ENCODE data around the gene GNB3.

- TF ChIP-seq POLR2A (IDR thresholded peaks at IDR 0.05) (peak in 1 of 2 donors; percentile 9), POLR2AphosphoS5 (IDR thresholded peaks at IDR 0.05) (peak; percentile 43)
- TF ChIP-seq, protein P1, sequence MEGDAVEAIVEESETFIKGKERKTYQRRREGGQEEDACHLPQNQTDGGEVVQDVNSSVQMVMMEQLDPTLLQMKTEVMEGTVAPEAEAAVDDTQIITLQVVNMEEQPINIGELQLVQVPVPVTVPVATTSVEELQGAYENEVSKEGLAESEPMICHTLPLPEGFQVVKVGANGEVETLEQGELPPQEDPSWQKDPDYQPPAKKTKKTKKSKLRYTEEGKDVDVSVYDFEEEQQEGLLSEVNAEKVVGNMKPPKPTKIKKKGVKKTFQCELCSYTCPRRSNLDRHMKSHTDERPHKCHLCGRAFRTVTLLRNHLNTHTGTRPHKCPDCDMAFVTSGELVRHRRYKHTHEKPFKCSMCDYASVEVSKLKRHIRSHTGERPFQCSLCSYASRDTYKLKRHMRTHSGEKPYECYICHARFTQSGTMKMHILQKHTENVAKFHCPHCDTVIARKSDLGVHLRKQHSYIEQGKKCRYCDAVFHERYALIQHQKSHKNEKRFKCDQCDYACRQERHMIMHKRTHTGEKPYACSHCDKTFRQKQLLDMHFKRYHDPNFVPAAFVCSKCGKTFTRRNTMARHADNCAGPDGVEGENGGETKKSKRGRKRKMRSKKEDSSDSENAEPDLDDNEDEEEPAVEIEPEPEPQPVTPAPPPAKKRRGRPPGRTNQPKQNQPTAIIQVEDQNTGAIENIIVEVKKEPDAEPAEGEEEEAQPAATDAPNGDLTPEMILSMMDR (IDR thresholded peaks at IDR 0.05) = no peak
These were observed 11.8 kb upstream of the GNB3 start for GRCh38 chr12:6828781-6829535.

Measured in gastroesophageal sphincter (tissue), 3 donors.